OCI-LY7 (cell line): Measurements from ENCODE around the gene SLC6A4.

Experiments used
- EZH2phosphoT487 ChIP-seq: fragments of 200-600 bp; sonication (generic); IDR thresholded peaks from 2 replicates; pipeline ENCODE4 v1.6.1; 2018; ENCODE audit warnings: low read depth, borderline replicate concordance, mild to moderate bottlenecking, mixed run types, antibody characterized with exemption, low read length, moderate library complexity, mixed read lengths
- TF ChIP-seq, protein P1 (sequence below): fragments of 200-600 bp; sonication (generic); conservative IDR thresholded peaks from 2 replicates; pipeline ENCODE4 v1.5.1; 2014; ENCODE audit warnings: mild to moderate bottlenecking, antibody characterized with exemption, low read length, moderate library complexity, mixed read lengths

DNA sequence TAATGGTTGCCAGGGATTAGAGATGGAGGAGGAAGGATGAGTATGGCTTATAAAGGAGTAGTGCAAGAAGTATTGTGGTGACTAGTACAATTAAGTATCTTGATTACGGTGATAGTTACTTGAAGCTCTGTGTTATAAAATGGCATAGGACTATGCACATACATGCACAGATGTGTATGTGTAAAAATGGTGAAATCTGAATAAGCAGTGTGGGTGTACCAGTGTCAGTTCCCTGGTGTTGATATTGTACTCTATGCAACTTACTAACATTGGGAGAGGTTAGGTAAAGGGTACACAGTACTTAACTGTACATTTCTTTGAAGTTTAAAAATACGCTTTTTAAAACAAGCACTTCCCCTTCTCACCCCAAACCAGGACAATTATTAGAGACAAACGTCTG lies 70.3 kb downstream of the SLC6A4 start:
- TF ChIP-seq, protein P1, sequence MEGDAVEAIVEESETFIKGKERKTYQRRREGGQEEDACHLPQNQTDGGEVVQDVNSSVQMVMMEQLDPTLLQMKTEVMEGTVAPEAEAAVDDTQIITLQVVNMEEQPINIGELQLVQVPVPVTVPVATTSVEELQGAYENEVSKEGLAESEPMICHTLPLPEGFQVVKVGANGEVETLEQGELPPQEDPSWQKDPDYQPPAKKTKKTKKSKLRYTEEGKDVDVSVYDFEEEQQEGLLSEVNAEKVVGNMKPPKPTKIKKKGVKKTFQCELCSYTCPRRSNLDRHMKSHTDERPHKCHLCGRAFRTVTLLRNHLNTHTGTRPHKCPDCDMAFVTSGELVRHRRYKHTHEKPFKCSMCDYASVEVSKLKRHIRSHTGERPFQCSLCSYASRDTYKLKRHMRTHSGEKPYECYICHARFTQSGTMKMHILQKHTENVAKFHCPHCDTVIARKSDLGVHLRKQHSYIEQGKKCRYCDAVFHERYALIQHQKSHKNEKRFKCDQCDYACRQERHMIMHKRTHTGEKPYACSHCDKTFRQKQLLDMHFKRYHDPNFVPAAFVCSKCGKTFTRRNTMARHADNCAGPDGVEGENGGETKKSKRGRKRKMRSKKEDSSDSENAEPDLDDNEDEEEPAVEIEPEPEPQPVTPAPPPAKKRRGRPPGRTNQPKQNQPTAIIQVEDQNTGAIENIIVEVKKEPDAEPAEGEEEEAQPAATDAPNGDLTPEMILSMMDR, result no peak
- TF ChIP-seq EZH2phosphoT487, result no peak
